T-helper 9 cell (primary cell): ENCODE data around the gene SH2D3C.

Experiments used
- DNase-seq: peaks from one replicate; pipeline ENCODE4 v3.0.0-alpha.2; 2020

The SH2D3C gene

DNA sequence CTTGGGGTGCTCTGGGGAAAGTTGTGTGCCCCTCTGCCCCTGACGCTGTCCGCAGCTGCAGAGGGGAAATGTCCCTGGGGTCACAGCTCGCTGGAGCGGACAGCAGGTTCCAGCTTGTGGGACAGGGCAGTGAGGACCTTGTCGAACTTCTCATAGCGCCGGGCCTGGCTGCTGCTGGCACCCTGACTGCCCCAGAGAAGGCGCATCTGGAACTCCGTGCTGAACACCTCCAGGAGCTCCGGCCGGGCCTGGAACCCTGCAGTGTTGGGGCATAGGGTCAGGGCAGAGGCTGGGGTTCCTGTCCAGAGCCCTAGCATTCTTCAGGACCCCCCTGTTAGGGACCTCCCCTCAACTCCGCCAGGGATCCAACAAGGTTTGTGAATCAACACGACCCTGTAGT lies 39.8 kb downstream of the SH2D3C start:
- no peak for DNase-seq

DNA sequence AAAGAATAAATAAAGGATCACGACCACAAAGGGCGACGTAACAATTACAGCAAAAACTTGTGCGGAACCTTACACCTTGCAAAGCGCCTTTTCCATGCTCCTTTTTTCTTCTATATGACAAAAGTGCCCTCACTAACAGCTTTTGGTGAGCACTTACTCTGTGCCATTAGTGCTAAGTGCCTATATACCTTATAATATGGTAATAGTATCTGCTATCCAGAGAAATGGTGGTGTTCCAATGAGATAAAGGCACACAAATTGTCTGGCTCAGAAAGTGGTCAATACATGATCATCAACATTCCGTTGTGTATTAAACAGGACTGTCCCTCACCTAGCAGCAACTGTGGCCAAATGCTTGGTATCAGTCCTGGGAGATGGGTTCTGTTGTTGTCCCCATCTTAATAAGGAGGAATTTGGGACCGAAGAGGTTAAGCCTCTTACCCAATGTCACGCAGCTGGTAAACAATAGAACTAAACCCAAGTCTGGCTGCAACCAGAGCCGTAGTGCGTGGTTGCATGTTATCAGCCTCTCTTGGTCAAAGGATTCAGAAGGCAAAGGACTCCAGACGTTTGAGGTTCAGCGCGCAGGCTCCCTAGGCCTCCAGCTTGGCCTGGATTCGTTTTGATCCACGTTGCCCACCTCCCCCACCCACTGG lies 42.8 kb downstream of the SH2D3C start:
- no peak for DNase-seq

DNA sequence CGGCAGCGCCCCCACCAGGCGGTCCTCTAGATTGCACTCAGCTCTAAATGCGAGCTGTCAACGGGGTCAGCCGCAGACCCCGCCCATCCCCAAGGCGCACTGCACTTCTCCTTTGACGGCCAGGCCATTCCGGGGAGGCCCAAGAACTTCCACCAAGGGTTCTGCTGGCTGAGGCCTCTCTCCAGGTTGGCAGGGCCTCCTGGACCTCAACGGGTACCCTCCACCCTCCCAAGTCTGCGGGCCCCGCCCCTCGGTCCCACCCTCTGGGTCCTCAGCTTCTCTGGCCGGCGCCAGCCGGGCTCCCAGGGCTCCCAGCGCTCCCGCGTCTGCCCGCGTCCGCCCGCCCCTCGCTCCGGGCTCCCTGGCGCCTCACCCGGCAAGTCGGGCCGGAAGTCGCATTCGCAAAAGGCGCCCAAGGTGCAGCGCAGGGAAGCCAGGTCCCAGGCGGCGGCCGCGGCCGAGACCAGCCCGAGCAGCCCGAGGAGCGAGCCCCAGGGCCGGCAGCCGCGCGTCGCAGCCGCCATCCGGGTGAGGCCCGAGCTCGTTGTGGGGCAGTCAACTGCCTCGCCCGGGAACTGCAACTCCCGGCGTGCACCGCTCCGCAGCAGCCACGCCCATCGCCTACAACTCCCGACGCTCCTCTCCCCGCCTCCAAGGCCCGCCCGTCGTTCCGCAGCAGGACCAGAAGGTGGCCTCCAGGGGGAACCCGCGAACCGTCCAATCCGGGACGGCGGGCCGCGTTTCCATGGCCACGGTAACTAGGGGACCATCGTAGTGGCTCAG lies 43.5 kb downstream of the SH2D3C start, which contains the start of gene TOR2A:
TOR2A (minus strand) TSS at position 548 of the 783 bp plus-strand sequence; CDS start at position 524, 24 bp downstream.
- peak; percentile 99 for DNase-seq

DNA sequence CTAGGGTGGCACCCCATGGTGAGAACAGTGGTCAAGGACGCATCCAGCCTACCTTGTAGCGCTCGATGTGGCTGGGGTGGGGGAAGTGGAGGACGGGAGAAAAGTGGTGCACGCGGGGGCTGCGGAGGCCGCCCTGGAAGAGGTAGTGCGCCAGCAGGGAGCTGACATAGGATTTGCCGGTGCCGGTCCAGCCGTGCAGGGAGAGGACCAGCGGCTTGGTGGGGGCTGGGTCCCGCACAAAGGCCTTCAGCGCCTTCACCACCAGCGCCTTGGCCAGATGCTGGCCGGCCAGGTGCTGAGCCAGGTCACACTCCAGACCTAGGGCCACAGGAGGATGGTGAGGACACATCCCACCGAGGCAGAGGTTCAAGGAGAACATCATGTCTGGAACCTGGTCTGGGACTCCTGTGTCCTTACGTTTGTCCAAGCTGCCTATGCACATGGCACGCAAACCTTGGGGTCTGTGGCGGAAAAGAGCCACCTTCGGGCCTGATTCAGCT lies 44.2 kb downstream of the SH2D3C start:
- no peak for DNase-seq

DNA sequence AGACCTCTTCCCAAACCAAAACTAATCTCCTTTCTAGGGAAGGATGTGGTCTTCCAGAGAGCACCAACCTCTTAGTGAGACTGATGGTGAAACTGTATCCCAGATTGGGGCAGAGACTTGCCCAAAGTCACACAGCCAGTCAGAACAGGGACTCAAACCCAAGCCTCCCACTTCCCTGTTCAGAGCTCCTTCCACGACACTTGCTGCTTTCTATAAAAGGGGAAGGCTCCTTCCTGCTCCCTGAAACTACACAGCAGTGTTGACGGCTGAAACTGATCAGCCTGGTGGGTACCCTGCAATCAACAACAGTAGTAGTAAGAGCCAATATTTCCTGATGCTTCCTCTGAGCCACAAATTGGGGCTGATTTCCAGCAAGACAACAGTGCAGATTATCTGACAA lies 44.9 kb downstream of the SH2D3C start:
- no peak for DNase-seq

DNA sequence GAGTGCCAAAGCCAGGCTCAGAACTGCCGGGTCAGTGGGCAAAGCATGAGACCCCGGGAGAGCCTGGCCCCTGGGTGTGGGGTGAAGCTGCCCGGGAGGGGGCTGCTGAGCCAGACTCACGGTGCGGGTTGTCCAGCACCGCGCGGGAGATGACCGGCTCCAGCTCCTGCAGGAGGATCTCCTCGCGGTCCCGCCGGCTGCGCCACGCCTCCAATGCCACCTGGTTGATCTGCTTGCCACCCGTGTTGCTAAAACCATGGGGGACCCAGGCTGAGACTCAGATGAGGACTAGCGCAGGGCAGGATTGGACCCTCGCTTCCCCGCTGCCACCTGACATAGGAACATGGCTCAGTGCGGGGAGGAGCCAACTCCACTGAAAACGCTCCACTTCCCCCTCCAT lies 46.0 kb downstream of the SH2D3C start:
- DNase-seq = no peak

DNA sequence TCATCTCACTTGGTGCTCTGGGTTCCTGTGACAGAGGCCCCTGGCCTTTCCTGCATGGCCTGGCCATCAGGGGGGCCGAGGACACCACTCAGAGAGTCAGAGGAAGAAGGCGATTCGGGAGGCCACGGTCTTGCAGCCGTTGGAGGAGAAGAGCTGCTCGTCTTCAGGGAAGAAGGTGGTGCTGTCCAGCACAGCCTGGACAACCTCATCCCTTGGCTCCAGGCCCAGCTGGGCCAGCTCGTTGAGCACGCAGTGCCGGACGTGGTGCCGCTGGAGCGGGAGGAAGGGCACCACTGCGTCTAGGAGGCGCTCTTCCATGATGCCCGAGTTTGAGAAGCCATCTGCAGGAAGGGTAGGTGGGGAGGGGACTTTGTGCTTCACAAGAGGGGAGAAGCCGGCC lies 46.5 kb downstream of the SH2D3C start:
- DNase-seq = no peak

DNA sequence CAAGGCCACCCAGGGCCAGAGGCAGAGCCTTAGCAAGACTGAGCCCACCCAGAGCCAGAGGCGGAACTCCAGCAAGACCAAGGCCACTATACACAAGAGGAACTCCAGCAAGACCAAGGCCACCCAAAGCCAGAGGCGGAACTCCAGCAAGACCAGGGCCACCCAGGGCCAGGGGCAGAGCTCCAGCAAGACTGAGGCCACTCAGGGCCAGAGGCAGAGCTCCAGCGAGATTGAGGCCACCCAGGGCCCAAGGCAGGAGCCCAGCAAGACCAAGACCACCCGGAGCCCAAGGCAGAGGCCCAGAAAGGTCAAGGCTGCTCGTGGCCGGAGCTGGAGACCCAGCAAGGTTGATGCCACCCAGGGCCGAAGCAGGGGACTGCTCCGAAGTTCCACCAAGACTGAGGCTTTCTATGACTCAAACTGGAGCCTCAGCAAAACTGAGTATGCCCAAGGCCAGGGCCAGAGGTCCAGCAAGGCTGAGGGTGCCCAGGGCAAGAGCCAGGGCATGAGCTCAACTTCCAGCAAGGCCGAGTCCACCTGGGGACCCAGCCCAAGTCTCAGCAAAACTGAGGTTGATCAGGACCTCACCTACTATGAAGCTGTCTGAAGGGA lies 47.6 kb downstream of the SH2D3C start:
- no peak for DNase-seq

DNA sequence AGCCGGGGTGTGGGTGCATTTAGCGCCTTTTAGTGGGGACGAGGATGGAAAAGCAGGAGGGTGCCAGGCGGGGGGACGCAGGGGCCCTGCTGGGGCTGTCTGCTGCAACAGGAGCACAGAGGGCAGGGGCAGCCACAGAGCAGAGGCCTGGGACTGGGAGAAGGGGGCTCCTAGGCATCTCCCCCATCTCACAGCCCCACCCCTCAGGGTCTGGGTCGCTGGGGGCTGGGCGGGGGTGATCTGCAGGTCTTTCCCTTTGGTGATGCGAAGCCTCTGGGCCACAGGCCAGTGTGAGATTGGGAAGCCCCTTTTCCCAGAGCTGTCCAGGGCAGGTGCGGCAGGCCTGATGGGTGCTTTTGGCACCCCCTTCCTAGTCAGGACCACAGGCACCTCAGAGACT lies 48.2 kb downstream of the SH2D3C start:
- no peak for DNase-seq

DNA sequence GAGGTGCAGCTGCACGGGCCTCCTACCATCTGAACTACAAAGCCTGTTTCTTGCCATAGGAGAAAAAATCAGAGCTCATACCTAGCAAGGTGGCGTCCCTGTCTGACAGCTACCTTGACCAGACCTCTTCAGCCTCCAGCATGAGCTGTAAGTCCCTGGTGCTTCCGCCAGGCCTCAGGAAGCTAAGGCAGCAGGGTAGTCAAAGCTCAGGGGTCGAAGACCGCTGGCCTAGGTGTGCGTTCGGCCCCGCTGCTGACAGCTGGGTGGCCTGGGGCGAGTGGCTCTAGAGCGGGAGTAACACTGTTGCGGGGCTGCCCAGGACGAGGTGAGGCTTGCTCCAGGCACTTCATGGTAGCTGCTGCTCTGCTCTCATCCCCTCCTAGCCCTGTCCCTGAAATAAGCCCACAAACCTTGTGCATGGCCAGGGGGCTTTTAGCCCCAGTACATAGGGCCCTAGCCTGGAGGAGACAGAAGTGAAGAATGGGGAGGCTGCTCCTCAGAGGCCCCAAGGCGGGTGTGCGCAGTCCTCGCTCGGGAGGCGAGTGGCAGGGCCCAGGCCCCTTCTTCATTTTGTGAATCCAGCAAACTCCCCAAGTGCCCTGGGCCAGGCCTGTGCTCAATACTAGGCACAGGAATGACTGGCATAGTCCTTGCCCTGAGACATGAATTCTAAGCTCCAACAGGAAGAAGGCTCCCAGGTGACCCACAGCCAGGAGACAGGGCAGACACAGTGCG lies 48.8 kb downstream of the SH2D3C start:
- DNase-seq = no peak

DNA sequence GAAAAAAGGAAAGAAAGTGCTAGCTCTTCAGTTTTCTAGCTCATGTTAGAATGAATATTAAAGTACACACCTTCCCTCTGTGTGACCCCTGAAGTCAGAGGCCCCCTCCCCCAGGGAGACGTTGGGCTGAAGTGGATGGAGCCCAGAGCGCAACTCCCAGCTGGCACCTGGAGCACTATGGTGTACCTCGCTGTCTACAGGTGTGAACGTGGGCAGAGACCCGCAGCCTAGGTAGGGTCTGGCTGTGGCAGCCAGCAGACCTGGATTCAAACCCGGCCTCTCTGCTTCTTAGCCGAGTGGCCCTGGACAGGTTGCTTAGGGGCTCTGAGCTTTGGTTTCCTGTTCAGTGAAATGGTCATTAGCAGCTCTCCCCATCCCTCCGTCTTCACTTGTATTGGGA lies 49.7 kb downstream of the SH2D3C start:
- no peak for DNase-seq

DNA sequence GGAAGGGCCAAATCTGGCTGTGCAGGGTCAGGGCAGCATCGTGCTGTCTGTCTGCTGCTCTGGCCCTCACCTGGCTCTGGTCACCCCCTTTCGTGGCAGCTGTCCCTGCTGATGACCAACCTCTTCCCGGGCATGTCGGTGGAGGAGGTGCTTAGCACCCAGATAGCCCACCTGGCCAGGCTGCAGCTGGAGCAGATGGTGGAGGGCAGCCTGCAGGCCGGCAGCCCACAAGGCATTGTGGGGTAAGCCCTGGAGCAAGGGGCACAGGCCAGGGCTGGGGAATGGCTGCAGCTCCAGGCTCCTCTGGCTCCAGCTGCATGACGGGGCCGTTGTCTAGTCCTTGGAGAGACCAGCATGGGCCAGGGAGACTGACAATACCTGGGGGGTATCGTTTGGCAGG lies 51.6 kb downstream of the SH2D3C start:
- no peak for DNase-seq

DNA sequence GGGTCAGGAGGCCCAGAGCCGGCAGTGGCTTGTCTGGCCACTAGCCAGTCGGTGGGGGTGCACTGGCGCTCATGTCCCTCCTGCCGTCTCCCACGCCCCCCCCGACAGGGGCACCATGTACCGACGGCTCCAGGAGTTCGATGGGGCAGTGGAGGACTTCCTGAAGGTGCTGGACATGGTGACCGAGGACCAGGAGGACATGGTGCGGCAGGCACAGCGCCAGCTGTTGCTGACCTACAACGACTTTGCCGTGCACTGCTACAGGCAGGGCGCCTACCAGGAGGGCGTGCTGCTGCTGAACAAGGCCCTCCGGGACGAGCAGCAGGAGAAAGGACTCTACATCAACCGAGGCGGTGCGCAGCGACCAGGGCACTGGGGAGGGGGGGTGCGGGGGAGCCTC lies 54.5 kb downstream of the SH2D3C start:
- no peak for DNase-seq

DNA sequence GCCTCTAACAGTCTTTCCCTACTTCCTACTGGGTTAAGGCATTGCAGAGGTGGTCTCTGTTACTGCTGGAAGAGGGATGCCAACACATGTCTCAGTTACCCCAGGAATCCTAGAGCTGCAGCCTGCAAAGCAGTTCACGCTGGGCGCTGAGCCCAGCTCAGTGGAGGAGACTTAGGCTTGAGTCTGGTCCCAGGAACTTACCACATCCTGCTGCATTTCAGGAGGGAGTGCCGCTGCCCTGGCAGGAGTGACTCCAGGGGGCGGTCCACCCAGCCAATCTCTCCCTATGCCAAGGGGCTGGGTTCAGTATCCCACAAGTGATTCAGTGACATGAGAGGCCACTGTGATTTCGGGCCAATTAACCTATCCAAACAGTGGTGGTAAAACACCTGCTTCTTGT lies 55.0 kb downstream of the SH2D3C start:
- DNase-seq = no peak

DNA sequence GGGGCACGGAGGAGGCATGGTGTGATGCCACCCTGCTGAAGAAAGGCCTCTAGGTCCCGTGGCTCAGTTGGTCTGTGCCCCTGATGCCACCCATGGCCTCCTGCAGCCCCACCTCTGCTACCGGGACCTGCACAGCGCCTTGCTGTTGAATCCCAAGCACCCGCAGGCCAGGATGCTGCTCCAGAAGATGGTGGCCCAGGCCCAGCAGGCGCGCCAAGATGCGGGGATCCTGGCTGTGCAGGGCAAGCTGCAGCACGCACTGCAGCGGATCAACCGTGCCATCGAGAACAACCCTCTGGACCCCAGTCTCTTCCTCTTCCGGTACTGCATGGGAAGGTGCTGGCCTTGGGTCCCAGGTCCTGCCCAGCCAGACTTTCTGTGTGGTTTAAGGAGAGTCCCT lies 55.5 kb downstream of the SH2D3C start:
- no peak for DNase-seq

DNA sequence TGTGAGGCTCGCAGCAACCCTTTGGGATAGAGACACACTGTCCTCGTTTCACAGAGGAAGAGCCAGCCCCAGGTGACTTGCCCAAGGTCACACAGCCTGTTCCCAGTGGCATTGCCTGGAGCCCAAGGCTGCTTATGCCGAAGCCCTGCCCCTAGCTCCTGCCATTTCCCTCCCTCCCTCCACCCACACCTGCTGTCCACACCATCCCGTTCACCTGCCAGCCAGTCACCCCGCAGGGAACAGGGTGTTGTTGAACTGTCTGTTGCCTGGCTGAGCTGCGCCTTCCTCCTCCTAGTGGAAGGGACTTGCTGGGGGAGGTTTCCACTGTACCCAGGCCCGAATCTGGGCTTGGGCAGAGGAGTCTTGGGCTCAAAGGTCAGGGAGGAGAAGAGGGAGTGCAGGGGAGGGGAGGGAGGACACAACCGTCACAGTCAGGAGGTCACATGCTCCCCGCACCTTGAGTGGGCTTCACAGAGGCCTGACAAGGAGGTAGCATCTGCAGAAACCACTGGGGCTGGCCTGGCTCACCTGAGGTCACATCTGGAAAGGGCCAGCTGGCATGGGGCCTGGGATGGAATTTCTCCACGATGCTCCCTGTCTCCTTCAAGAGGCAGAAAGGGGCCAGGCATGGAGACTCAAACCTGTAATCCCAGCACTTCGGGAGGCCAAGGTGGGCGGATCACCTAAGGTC lies 56.3 kb downstream of the SH2D3C start:
- DNase-seq = no peak

DNA sequence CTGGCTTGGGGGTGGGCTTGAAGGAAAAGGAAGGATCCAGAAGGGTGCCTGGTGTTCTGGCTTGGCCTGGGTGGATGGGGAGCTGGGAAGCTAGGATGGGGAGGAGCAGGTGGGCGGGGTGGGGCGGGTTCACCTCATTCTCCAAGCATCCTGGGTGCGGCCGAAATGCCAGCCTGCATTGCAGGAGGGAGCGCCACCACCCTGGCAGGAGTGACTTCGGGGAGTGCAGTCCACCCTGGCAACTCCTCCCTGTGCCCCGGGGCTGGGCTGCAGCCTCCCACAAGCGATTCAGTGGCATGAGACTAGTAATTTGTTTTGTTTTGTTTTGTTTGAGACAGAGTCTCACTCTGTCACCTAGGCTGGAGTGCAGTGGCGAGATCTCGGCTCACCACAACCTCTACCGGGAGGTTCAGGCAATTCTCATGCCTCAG lies 57.1 kb downstream of the SH2D3C start:
- DNase-seq = no peak

DNA sequence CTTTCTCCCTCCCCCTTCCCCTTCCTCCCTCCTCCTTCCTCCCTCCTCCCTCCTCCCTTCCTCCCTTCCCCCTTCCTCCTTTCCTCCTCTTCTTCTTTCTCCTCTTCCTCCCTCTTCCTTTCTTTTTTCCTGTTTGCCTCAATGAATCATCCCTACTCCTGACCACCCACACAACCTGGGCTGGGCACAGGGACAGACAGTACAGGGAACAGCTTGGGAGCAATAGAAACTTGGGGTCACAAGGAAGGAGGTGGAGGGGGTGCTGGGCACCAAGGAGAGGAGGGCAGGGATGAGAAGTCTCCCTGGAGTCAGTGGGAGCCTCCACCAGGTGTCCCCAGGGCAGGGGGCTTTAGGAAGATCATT lies 57.6 kb downstream of the SH2D3C start:
- no peak for DNase-seq

DNA sequence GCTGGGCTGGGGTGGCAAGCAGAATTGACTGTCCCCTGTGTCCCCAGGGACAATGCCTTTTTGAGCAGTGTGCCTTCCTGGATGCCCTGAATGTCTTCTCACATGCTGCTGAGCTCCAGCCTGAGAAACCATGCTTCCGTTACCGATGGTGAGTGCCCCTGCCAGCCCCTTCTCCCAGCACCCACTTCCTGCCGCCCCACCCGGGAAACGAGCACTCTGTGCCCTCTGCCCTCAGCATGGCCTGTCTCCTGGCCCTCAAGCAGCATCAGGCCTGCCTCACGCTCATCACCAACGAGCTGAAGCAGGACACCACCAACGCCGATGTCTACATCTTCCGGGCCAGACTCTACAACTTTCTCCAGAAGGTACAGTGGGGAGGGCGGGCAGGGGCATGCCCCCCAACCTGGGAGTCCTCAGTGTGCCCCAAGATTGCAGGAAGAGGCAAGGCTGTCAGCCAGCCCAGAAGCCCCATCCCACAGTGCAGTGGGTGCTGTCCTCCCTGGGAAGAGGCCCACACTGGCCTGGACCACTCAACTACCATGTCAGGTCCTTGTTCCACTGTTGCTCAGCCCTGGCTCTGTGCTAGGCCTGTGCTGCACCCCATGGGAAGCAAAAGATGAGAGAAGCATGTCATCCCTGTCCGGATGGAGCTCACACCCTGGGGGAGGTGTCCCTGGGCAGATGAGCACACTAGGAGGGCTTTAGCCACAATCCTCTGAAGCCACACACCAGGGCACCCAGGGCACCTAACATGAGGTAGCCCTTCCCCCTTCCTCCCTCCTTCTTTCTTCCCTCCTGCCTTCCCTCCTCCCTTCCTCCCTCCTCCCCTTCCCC lies 58.2 kb downstream of the SH2D3C start:
- DNase-seq = no peak

DNA sequence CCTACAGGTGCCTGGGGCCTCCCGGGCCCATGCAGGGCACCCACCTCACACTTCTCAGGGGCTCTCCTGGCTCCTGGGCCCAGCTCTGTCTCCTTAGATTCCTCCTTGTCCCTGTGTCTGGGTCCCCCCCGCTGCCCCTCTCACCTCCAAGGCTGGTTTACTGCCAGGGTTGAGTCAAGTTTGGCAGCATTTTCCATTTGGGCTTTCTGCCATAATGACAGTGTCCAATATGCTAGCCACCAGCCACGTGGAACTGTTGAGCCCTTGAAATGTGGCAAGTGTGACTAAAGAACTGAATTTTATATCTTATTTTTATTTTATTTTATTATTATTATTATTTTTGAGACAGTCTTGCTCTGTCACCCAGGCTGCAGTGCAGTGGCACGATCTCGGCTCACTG lies 60.7 kb downstream of the SH2D3C start:
- DNase-seq = no peak

DNA sequence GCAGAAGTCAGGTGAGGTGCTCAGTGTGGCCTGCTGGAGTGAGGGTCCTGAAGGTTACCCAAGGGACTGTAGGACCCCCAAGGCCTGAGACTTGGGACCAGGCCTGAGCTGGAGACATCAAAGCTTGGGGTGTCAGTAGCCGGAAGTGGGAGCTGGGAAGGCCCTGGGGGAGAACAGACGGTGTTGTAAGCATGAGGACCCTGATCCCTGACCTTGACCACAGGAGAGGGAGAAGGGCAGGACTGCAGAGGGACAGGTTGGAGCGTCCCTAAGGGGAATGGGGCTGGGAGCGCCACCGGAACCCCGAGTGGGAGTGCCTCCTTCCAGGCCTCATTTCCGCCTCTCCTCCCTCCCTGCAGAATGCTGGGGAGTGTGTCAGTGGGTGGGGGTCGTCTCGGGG lies 62.1 kb downstream of the SH2D3C start:
- DNase-seq = no peak
